Stimulated activated CD8-positive, alpha-beta memory T cell treated with anti-CD3 and anti-CD28 coated beads, Interleukin-15, amount 100 ng/mL, for 1 hour (primary cell): ENCODE results near the gene SPRN.
"Not testable (repeated sequence)": the region's sequence is repeated elsewhere in the genome, so short reads cannot be mapped to it uniquely, and the experiment has no call there.

Experiments
- DNase-seq: peaks from one replicate; pipeline ENCODE4 v3.0.0-alpha.2; 2020; ENCODE audit warnings: low read depth

Gene SPRN

DNA sequence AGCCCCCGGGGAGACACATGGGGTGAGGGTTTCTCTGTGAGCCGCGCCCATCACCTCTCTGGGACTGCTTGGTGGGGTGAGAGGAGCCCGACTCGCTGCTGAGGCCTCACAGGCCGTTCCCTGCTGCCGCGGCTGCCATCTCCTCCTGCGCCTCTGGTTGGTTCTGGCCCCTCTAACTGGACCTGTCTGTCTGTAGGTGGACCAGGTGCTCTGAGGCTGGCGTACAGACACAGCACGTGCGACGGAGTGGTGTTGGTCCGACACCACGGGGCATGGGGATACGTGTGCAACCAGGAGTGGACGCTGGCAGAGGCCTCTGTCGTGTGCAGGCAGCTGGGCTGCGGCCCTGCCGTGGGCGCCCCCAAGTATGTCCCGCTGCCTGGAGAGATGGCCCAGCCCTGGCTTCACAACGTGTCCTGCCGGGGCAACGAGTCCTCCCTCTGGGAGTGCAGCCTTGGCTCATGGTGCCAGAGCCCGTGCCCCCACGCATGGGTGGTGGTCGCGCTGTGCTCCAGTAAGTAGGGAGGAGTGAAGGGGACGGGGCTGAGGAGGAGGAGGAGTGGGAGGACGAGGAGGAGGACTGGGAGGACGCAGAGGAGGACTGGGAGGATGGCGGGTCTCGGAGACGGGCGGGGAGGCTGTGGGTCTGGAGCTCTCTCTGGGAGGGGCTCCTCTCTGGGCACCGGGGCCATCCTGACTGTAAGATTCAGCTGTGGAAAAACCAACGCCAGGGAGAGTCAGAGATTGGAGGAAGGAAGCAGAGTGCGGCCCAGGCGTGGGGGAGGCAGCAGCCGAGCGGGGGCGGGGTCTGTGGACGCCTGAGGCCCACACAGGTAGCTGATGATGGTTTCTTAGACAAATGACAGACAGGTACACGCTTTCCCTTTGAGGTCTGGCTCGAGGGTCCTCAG lies 31.9 kb upstream of the SPRN start:
- DNase-seq: no peak

DNA sequence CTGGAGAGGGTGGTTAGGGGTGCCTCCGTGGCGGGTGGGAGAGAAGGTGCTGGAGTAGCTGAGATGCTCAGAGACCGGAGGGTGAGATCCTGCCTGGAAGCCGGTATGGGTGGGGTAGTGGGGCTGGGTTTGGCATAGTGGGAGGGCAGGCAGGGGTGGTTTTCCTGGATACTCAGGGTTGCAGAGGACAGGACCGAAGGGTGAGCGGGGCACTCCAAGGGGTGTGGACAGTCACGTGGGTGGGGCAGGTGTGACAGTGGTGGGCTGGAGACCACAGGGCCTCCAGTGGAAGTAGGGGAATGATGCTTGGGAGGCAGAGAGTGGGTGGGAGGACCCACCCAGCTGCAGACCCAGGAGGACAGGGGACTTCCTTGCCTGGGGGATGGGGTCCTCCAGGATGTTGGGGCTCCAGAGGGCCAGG lies 31.2 kb upstream of the SPRN start:
- DNase-seq: no peak

DNA sequence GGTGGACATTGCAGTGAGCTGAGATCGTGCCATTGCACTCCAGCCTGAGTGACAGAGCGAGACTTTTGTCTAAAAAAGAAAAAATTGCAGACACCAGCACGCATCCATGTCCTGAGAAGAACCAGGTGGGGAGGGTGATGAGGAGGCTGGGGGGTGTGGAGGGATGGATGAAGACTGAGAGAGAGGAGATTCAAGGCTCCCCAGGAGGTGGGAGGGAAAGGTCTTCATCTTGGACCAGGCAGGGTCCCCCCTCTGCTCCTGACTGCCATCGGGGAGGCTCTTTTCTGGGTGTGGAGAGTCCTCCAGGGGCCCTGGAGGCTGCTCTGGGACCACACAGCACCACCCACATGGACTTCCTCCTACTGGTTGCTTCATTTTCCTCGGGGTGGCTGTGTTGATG lies 30.8 kb upstream of the SPRN start:
- DNase-seq: no peak

DNA sequence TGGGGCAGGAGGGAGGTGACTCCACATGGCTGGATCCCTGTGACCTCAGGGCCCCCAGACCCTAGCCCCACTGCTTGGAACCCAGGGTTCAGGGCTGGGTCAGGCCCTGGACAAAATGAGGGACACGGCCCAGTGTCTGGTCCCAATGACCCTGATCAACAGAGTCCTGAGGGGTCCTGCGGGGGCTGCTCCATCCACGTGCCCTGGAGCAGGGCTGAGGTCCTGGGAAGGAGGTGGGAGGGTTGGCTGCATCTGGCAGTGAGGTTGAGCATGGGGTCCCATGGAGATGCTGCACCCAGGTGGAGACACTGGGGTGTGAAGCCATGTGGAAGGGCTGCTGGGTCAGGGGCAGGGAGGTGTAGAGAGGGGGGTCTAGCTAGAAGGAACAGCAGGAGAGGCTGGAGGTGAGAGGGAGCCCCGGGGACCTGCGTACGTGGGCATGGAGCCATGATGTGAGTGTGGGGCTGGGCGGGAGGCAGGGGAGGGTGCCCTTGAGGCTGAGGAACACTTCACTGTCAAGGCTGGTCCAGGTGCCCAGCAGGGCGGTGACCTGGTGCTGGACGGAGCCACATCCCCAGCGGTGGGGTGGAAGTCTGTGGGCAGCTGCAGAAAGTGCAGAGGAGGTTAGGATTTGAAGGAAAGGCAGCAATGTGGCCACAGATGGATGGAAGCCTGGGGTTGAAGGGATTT lies 29.9 kb upstream of the SPRN start:
- DNase-seq: no peak

DNA sequence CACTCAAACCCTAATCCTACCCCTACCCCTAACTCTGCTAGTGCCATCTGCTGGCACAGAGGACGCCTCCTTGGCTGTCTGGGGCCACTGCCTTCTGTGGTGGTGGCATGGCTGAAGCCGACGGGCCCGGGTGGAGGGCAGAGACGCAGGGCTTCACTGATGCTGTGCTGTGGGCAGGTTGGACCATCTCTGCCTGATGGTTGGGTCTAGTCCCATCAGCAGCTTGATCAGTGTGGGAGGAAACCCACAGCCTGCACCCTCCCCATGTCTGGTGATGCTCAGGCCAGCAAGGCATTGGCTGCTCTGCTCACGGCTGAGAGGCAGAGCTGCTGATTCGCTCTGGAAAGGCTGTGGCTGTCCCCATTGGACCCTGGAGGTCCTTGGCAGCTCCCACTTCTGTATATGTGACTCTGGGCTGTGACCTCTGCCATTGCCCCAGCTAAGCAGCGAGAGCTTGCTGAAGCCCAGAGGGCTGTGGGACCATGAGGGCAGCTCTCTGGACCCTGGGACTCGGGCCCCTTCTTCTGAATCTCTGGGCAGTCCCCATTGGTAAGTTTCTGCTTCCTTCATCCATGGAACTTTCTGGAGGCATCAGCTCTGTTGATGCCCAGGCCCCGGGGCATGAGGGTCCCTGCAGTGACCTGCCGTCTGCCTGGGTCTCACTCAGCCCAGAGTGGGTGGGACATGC lies 29.2 kb upstream of the SPRN start, which contains the start of gene SCART1:
Gene SCART1, plus strand, starts transcription at position 430 of the 688 bp plus-strand sequence. Its CDS starts 53 bp downstream, at position 483.
- DNase-seq: no peak

DNA sequence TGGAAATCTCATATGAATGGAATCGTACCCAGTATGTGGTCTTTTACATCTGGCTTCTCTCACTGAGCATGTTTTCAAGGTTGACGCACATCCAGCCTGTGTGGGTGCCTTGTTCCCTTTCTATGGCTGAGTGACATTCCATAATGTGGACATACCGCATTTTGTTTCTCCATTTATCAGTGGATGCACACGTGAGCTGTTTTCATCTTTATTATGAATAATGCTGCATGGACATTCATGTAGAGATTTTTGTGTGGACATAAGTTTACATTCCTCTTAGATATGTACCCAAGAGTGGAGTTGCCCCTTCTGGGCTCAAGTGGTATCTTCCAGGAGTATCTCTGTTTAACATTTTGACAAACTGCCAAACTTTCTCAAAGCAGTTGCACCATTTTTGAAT lies 28.0 kb upstream of the SPRN start:
- DNase-seq: no peak

DNA sequence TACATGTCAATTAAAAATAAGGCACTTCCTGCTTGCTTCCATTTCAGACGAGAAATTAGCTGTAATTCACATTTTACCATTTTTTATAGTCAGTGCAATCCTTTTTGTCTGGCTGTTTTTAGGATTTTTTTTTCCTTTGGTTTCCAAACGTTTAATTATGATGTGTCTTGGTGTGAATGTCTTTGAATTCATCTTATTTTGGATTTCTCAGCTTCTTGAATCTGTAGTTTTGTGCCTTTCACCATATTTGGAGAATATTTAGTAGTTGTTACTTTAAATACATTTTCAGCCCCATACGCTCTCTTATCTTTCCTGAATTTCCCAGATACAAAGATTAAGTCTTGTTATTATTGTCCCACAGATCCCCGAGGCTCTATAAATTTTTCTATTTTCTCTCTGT lies 26.9 kb upstream of the SPRN start:
- no peak for DNase-seq

DNA sequence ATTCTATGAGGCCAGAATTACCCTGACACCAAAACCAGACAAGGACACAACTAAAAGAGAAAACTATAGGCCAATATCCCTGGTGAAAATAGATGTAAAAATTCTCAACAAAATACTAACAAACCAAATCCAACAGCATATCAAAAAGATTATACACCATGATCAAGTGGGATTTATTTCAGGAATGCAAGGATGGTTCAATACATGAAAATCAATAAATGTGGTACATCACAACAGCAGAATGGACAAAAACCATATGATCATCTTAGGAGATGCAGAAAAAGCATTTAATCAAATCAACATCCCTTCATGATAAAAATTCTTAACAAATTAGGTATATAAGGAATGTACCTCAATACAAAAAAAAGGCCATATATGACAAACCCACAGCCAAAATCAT lies 23.7 kb upstream of the SPRN start:
- no peak for DNase-seq

DNA sequence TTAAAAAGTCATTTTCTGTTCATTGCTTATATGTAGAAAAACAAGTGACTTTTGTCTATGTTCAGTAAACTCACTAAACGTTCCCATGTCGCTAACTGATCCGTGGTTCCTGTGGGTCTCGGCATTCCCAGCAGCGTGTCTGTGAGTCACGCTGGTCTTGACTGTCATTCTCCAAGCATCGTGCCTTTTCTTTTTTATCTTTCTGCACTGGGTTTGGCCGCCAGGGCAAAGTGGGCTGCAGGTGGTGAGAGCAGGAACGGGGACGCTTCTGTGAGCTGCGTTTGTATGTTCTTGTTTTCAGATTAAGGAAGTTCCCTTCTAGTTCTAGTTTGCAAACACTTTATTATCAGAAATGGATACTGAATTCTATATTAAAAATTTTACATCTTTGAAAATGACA lies 22.6 kb upstream of the SPRN start:
- DNase-seq: no peak

DNA sequence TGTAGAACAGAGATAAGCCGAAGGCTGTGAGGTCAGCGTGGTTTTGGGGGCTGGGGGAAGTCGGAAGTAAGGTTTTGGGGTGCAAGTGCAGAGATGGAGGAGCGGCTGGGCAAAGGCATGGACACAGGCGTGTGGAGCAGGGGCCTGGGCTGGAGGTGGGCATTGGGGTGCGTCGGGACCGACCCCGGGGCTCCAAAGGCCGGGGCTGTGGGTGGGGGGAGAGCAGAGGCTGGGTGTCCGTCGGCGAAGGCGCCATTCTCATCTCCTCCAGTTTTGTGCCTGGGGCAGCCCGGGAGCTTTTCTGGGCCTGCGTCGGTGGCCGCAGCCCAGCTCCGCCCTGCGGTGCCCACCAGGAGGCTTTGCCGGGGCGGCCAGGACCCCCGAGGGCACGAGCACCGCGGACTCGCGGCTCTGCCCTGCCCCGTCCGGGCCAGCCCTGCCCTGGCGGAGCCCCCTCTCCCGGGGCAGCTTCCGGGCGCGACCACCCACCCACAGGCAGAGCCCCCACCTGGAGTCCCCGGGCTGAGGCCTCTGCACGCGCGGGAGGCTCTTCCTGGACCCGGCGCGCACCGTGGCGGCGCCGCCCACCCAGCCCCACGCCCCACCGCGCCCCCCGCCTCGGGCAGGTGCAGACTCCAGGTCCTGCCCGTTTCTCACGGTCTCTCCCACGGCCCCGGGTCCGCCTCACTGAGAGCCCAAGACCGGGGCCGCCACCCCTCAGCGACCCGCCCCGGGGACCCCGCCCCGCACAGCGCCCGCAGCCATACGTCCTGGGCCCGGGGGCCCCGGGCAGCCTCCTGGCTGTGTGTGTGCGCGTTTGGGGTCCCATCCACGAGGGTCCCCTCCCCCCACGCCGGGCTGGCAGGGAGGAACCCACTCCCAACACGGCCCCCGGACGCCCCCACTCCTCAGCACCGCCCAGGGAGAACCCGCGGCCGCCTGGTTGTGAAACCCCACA lies 21.6 kb upstream of the SPRN start:
- DNase-seq: no peak

DNA sequence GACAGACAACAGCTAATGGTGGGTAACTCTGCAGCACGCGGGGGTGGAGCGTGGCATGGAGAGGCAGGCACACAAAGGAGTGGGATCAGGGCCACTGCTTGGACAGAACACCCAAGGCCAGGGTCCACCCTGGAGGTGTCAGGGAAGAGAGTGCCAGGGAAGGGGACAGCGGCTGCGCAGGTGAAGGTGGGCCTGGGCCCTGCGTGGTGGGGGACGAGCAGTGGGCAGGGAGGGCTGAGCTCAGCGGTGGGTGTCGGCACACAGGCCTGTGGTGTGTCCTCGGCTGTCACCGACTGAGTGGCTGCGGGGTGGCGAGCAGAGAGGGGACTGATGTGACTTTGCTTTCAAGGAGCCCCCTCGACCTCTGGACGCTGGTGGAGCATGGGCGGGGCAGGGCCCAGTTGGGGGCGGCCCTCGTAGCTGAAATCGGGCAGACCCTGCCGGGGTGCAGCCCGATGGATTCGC lies 20.9 kb upstream of the SPRN start:
- no peak for DNase-seq

DNA sequence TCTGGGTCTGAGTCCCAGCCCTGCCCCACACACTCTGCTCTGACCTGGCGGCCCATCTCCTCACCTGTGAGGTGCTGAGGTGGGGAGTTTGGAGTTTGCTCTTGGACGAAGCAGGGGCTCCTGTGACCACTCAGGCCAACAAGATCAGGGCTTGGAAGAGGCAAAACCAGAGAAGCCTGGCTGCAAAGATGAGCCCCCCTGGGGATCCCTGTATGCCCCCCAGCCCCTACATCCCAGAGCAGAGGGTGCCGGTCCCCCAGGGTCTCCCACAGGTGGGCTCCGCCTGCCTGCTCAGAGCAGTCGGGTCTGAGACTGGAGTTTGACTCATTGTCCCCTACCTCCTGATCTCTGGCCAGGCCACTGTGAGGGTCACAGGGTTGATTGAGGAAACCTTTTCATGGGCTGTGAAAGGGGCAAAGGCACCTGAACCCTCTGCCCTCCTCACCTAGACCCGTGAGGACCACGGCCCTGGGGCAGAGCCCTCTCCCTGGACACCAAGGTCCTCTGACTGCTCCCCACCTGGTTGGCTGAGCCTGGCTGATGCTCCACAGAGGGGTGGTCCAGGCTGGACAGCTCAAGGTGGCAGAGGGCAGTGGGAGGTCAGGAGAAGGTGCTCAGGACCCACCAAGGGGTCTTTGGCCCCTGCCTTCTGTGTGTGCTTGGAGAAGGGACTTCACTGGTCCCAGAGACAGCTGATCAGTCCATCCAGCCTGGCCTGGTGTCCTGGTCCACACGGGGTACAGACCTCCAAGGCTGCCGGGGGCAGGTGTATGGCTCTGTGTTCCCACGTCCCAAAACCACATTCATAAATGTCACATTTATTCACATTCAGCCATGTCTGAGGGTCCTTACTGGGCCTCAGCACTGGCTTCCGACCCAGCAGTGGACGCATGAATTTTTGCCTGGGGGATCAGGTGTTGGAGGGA lies 20.2 kb upstream of the SPRN start:
- DNase-seq: no peak

DNA sequence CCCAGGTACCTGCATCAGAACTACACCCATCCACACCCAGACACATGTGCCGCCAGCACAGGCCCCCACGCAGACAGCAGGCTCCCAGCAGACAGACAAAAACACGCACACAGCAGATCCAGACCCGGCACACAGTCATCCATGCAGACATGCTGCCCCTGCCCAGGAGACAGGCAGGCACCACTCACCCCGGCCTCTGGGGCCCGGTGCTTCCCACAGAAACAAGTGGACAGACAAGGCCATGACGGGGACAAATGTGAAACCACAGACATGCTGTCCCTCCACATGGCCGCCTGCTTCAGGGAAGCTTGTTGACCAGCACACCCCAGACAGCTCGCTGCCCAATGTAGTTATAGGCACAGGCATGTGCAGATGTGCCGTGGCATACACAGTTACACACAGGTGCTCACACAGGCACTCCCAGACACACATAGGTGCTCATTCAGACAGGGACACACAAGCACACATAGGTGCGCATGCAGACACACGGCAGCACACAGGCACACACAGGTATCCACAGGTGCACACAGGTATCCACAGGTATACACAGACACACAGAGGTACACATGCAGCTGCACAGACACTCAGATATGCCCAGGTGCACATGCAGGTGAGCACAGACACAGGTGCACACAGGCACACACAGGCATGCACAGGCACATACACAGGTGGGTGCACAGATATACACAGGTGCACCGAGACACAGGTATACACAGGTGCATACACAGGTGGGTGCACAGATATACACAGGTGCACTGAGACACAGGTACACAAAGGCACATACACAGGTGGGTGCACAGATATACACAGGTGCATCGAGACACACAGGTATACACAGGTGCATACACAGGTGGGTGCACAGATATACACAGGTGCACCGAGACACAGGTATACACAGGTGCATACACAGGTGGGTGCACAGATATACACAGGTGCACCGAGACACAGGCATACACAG lies 18.8 kb upstream of the SPRN start:
- DNase-seq: no peak

DNA sequence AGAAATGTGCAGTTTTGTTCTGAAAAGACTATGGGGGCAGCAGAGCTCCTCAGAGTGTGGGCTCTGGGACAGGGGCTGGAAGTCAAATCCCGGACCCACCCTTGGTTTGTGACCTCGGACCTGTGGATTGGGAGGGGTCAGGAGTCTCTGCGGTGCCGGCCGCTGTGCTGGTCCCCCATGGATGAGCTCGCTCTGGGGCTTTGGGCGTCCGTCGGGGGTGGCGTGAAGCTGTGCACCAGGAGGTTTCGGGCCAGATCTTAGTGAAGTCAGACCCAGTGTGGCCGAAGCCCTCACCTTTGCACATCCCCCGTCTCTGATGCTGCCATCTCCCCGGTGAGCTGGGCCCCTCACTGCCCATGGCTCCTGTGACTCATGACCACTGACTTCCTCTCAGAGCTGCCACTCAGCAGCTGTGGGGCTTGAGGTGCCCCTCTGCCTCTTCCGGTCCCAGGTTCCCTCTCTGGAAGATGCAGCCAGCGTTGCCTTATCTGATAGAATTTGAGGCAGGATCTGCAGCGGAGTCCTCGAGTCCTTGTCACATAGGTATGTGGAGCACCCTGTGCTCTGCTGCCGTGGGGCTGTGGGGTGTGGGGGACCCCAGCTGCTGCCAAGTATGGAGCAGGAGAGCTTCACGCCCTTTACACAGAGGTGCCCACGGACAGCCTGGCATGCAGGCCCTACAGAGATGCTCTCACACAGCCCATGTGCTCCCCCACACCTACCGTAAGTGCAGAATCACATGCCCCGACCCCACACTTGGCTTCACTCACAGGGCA lies 18.0 kb upstream of the SPRN start:
- no peak for DNase-seq

DNA sequence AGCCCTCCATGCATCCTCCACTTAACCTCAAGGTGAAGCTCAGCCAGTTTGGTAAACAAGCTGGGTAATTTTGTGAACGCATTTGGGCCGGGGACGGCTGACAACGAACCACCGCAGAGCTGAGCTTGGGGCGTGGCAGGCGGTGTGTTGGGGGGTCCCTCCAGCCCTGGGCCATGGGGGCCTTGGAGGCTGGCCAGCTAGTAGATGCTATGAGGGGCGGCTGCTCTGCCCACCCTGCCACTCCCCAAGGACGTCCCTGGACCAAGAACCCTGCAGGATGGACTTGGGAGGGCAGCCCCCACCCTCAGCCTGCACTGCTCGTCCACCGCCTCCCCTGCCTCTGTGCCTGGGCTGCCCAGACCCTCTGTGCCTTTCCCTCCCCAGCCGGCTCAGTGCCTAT lies 17.4 kb upstream of the SPRN start:
- DNase-seq: no peak

DNA sequence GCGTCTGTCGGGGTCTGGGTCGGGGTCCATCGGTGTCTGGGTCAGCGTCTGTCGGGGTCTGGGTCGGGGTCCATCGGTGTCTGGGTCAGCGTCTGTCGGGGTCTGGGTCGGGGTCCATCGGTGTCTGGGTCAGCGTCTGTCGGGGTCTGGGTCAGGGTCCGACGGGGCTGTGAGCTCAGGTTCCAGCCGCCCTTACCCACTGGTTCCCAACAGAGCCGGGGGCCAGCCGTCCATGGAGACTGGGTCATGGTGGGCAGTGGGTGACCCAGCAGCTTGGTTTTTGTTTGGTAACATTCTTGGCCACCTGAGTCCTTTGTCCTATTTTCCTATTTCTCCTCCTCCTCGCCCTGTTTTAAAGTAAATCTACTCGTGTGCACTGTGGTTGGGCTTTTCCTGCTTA lies 16.9 kb upstream of the SPRN start:
- DNase-seq: not testable (repeated sequence)

DNA sequence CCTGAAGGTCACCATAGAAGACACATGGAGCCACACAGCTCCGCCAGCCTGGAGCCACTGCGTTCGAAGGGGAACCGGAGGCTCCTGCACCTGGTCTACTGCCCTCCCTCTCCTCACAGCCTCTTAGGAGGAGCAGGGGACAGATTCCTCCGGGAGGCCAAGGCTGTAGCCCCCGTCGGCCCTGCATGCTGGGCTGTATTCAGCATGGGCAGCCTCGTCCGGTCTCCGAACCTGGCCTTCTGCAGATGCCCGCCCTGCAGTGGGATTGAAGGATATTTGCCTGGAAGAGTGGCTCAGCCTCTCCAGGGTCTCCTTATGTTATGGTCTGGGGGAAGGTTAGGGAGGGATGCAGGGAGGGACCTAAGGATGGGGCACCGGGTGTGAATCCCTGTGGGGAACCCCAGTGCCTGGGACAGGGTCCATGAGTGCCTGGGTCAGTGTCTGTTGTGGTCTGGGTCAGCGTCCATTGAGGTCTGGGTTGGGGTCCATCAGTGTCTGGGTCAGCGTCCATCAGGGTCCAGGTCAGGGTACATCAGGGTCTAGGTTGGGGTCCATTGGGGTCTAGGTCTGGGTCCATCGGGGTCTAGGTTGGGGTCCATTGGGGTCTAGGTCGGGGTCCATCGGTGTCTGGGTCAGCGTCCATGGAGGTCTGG lies 16.3 kb upstream of the SPRN start:
- no peak for DNase-seq
